IMR-90 (cell line): ENCODE measurements around the gene TPSAB1. TPM values are rescaled to one million over a fixed set of nuclear protein-coding genes. Genes with fewer than 3 reads are reported as not detected.

Source experiments
- ATAC-seq: fragments of 200-7000 bp; cut with Tn5 transposase; 2 replicates; pipeline ENCODE4 v1.9.1; 2020; ENCODE audit warnings: low read depth, mild to moderate bottlenecking, moderate library complexity
- BruUV-seq: library from RNA; stranded (reverse); fragments of 400-500 nt; replicated peaks from 2 replicates; lab custom pipeline; 2021; lab: Mats Ljungman, UMichigan
- CTCF ChIA-PET: fragments of 300-600 bp; formaldehyde crosslinking; extraction: SDS; loops from one replicate; lab custom pipeline; 2021; ENCODE audit warnings: antibody characterized with exemption; lab: Yijun Ruan, JAX
- POLR2A ChIA-PET: fragments of 300-600 bp; sonication (Branson Sonifier 250); formaldehyde crosslinking; loops from one replicate; lab custom pipeline; 2022; ENCODE audit warnings: antibody characterized with exemption; ENCODE audit not compliant: unreplicated experiment; lab: Charles Lee
- DNase-seq: peaks from one replicate; pipeline ENCODE4 v3.0.0; 2013
- H2AFZ ChIP-seq: replicated peaks from 2 replicates; pipeline ENCODE3; 2013; ENCODE audit warnings: low read length, mild to moderate bottlenecking; ENCODE audit not compliant: poor library complexity
- H2AK5ac ChIP-seq: 2 replicates; pipeline ENCODE4 v1.6.1; 2013; ENCODE audit warnings: low read depth, low read length, inconsistent platforms
- H2AK9ac ChIP-seq: replicated peaks from 2 replicates; pipeline ENCODE3; 2013; ENCODE audit warnings: mild to moderate bottlenecking, low read depth, low read length, moderate library complexity; ENCODE audit not compliant: poor library complexity
- H2BK120ac ChIP-seq: 2 replicates; pipeline ENCODE4 v1.6.1; 2013; ENCODE audit warnings: low read depth, low read length, inconsistent platforms
- H2BK15ac ChIP-seq: 3 replicates; pipeline ENCODE4 v1.6.1; 2013; ENCODE audit warnings: low read depth, low read length, inconsistent platforms
- H2BK20ac ChIP-seq: 2 replicates; pipeline ENCODE4 v1.6.1; 2013; ENCODE audit warnings: low read depth, mild to moderate bottlenecking, inconsistent platforms, low read length, moderate library complexity
- H2BK5ac ChIP-seq: 2 replicates; pipeline ENCODE4 v1.6.1; 2013; ENCODE audit warnings: mild to moderate bottlenecking, low read depth, low read length, inconsistent platforms; ENCODE audit not compliant: poor library complexity, severe bottlenecking
- H3K14ac ChIP-seq: replicated peaks from 2 replicates; pipeline ENCODE4 v1.6.1; 2013; ENCODE audit warnings: low read depth, low read length, inconsistent platforms
- H3K18ac ChIP-seq: 2 replicates; pipeline ENCODE4 v1.6.1; 2013; ENCODE audit warnings: low read depth, low read length, control low read depth
- H3K23ac ChIP-seq: 2 replicates; pipeline ENCODE4 v1.6.1; 2013; ENCODE audit warnings: low read depth, low read length, inconsistent platforms
- H3K27ac ChIP-seq: 2 replicates; pipeline ENCODE4 v1.5.1; 2013; ENCODE audit warnings: mild to moderate bottlenecking, control low read depth, low read length; ENCODE audit not compliant: insufficient read depth
- H3K27me3 ChIP-seq: 2 replicates; pipeline ENCODE4 v1.6.1; 2013; ENCODE audit warnings: low read length; ENCODE audit not compliant: control insufficient read depth, insufficient read depth
- H3K36me3 ChIP-seq: 2 replicates; pipeline ENCODE4 v1.6.1; 2013; ENCODE audit warnings: low read length, mixed read lengths; ENCODE audit not compliant: control insufficient read depth, insufficient read depth
- H3K4ac ChIP-seq: 2 replicates; pipeline ENCODE4 v1.6.1; 2013; ENCODE audit warnings: low read depth, low read length, inconsistent platforms
- H3K4me1 ChIP-seq: 2 replicates; pipeline ENCODE4 v1.6.1; 2013; ENCODE audit warnings: low read length, mixed read lengths; ENCODE audit not compliant: control insufficient read depth, insufficient read depth
- H3K4me2 ChIP-seq: 2 replicates; pipeline ENCODE4 v1.6.1; 2013; ENCODE audit warnings: low read depth, mild to moderate bottlenecking, control low read depth, low read length, moderate library complexity
- H3K4me3 ChIP-seq: 2 replicates; pipeline ENCODE4 v1.5.1; 2013; ENCODE audit warnings: low read depth, mild to moderate bottlenecking, control low read depth, low read length, moderate library complexity; ENCODE audit not compliant: insufficient read depth
- H3K56ac ChIP-seq: 2 replicates; pipeline ENCODE4 v1.6.1; 2013; ENCODE audit warnings: low read length, inconsistent platforms; ENCODE audit not compliant: insufficient read depth; ENCODE audit errors: extremely low read depth
- H3K79me1 ChIP-seq, 2 experiments: 2 replicates each; pipeline ENCODE4 v1.6.1; 2013; ENCODE audit warnings: low read length in 2 of 2, inconsistent platforms in 1 of 2, low read depth in 1 of 2
- H3K9ac ChIP-seq: 2 replicates; pipeline ENCODE4 v1.6.1; 2013; ENCODE audit warnings: low read depth, low read length, control low read depth
- H3K9me1 ChIP-seq: 2 replicates; pipeline ENCODE4 v1.6.1; 2013; ENCODE audit warnings: low read length, inconsistent platforms; ENCODE audit not compliant: insufficient read depth
- H3K9me3 ChIP-seq: 2 replicates; pipeline ENCODE4 v1.6.1; 2013; ENCODE audit warnings: low read length; ENCODE audit not compliant: control insufficient read depth, insufficient read depth
- H4K20me1 ChIP-seq: 2 replicates; pipeline ENCODE4 v1.6.1; 2013; ENCODE audit warnings: low read length, inconsistent platforms; ENCODE audit not compliant: insufficient read depth
- H4K5ac ChIP-seq: 2 replicates; pipeline ENCODE4 v1.6.1; 2013; ENCODE audit warnings: mild to moderate bottlenecking, low read depth, low read length, control low read depth
- H4K8ac ChIP-seq, 2 experiments: 2 replicates each; pipeline ENCODE4 v1.6.1; 2013; ENCODE audit warnings: low read depth in 2 of 2, low read length in 2 of 2, control low read depth in 1 of 2, inconsistent platforms in 1 of 2
- H4K91ac ChIP-seq: 2 replicates; pipeline ENCODE4 v1.6.1; 2013; ENCODE audit warnings: low read depth, low read length, inconsistent platforms; ENCODE audit not compliant: insufficient read depth
- BHLHE40 ChIP-seq: fragments of 150-350 bp; IDR thresholded peaks from 2 replicates; pipeline ENCODE4 v1.6.1; 2016; ENCODE audit warnings: mild to moderate bottlenecking, low read depth, low read length
- CEBPB ChIP-seq: IDR thresholded peaks from 2 replicates; pipeline ENCODE4 v1.6.1; 2012; ENCODE audit warnings: low read depth, low read length, improper control_type of control experiment
- CHD1 ChIP-seq: IDR thresholded peaks from 2 replicates; pipeline ENCODE4 v1.6.1; 2012; ENCODE audit warnings: low read depth, low read length, improper control_type of control experiment
- CTCF ChIP-seq: conservative IDR thresholded peaks from 2 replicates; pipeline ENCODE4 v1.5.1; 2012; ENCODE audit warnings: mild to moderate bottlenecking, low read depth, low read length, improper control_type of control experiment
- ELK1 ChIP-seq: fragments of 150-350 bp; IDR thresholded peaks from 2 replicates; pipeline ENCODE4 v1.6.1; 2016; ENCODE audit warnings: low read depth, mild to moderate bottlenecking, low read length, moderate library complexity, borderline replicate concordance
- FOS ChIP-seq: fragments of 150-350 bp; IDR thresholded peaks from 2 replicates; pipeline ENCODE4 v1.6.1; 2016; ENCODE audit warnings: low read depth, low read length
- MAFK ChIP-seq: IDR thresholded peaks from 2 replicates; pipeline ENCODE4 v1.6.1; 2012; ENCODE audit warnings: low read depth, low read length, improper control_type of control experiment
- MAZ ChIP-seq: IDR thresholded peaks from 2 replicates; pipeline ENCODE4 v1.6.1; 2012; ENCODE audit warnings: low read depth, mild to moderate bottlenecking, low read length, improper control_type of control experiment, moderate library complexity, borderline replicate concordance
- MXI1 ChIP-seq: IDR thresholded peaks from 2 replicates; pipeline ENCODE4 v1.6.1; 2012; ENCODE audit warnings: low read depth, mild to moderate bottlenecking, low read length, moderate library complexity, borderline replicate concordance
- NFE2L2 ChIP-seq: fragments of 150-350 bp; IDR thresholded peaks from 2 replicates; pipeline ENCODE4 v1.6.1; 2016; ENCODE audit warnings: low read depth, mild to moderate bottlenecking, low read length
- POLR2A ChIP-seq: IDR thresholded peaks from 2 replicates; pipeline ENCODE4 v1.6.1; 2012; ENCODE audit warnings: mild to moderate bottlenecking, low read depth, low read length
- RAD21 ChIP-seq: IDR thresholded peaks from 2 replicates; pipeline ENCODE4 v1.6.1; 2012; ENCODE audit warnings: low read length, improper control_type of control experiment
- RCOR1 ChIP-seq: IDR thresholded peaks from 2 replicates; pipeline ENCODE4 v1.6.1; 2012; ENCODE audit warnings: mild to moderate bottlenecking, low read length, improper control_type of control experiment; ENCODE audit not compliant: insufficient replicate concordance
- RFX5 ChIP-seq: IDR thresholded peaks from 2 replicates; pipeline ENCODE4 v1.8.0; 2012; ENCODE audit warnings: low read depth, mild to moderate bottlenecking, low read length, moderate library complexity
- SMC3 ChIP-seq: fragments of 150-350 bp; IDR thresholded peaks from 2 replicates; pipeline ENCODE4 v1.6.1; 2016; ENCODE audit warnings: low read depth, mild to moderate bottlenecking, antibody characterized with exemption, low read length, moderate library complexity
- USF2 ChIP-seq: fragments of 150-350 bp; IDR thresholded peaks from 2 replicates; pipeline ENCODE4 v1.6.1; 2017; ENCODE audit warnings: mild to moderate bottlenecking, antibody characterized with exemption, low read length, low read depth
- WGBS, 2 experiments: methylation state at CpG; one replicate each; pipeline versions ENCODE4 v1.1.5 to v1.1.7; 2013; ENCODE audit warnings: missing lambda C conversion rate in 2 of 2; ENCODE audit not compliant: insufficient read length in 1 of 2; ENCODE audit errors: extremely low coverage in 2 of 2; 5-methylcytosine and 5-hydroxymethylcytosine counted together
- dilution Hi-C: fragments of 300-500 bp; cut with HindIII; formaldehyde crosslinking; loops from one replicate; pipeline ENCODE4 v1.14.3; 2018; ENCODE audit warnings: low sequenced_read_pairs; ENCODE audit not compliant: unreplicated experiment
- in situ Hi-C: fragments of 300-500 bp; cut with MboI; formaldehyde crosslinking; loops from 3 replicates; pipeline ENCODE4 v1.14.3; 2019; ENCODE audit warnings: low sequenced_read_pairs, inconsistent platforms, mixed read lengths
- intact Hi-C: fragments of 100-400 bp; cut with micrococcal nuclease; formaldehyde crosslinking; loops from 2 replicates; pipeline ENCODE4 v1.10.0; 2022
- polyA plus RNA-seq, 3 experiments: library from polyadenylated mRNA; depleted of rRNA; stranded (reverse); fragments of >200 nt; gene quantifications; 2 replicates each; pipeline ENCODE4 v1.2.3, GENCODE V29; 2012; ENCODE audit warnings: low replicate concordance in 1 of 3
- total RNA-seq: library from RNA; depleted of rRNA; stranded (reverse); fragments of >200 nt; gene quantifications from 2 replicates; pipeline ENCODE4 v1.2.3, GENCODE V29; 2012

TPSAB1 gene
- total and polyA plus RNA-seq, 2 of the 4 experiments (the other 2 are of a cell fraction), result not detected

GRCh38 chr16:1278477-1278876 lies 38.0 kb downstream of the TPSAB1 start:
- no peak overlapping the region for H3K56ac ChIP-seq
- H3K4me1 ChIP-seq, result no peaks in the 10 kb centered on the region
- ATAC-seq (peak; percentile 32; the same call in 1 of the 2 replicates), DNase-seq (no peak)
- no peak overlapping the region for H2AK9ac ChIP-seq
- TF ChIP-seq RAD21, result no peak
- no peak for TF ChIP-seq CEBPB
- no peak for TF ChIP-seq CHD1
- no peak for TF ChIP-seq BHLHE40
- no peak for TF ChIP-seq RFX5
- TF ChIP-seq NFE2L2, result no peak
- TF ChIP-seq MXI1, result no peak
- no peak for TF ChIP-seq FOS
- TF ChIP-seq USF2, result no peak
- no peak for TF ChIP-seq MAZ
- no peak for TF ChIP-seq CTCF
- no peak for TF ChIP-seq RCOR1
- no peak for TF ChIP-seq POLR2A
- no peak for TF ChIP-seq MAFK
- TF ChIP-seq SMC3, result no peak
- TF ChIP-seq ELK1, result no peak
- peaks cover 57% of the 10 kb centered on the region for H3K27me3 ChIP-seq
- H4K5ac ChIP-seq, result no peak overlapping the region
- H3K27ac ChIP-seq, result no peak overlapping the region
- no peak overlapping the region for H3K18ac ChIP-seq
- H3K14ac ChIP-seq, result no peak overlapping the region
- H3K79me1 ChIP-seq, result no peaks in the 10 kb centered on the region
- peak overlapping the region; percentile 68 for H2AFZ ChIP-seq
- in situ Hi-C loops (no loop called here), intact Hi-C loops (no loop called here), dilution Hi-C loops (no loop called here)
- H2BK20ac ChIP-seq, result no peak overlapping the region
- no peak overlapping the region for H3K4me3 ChIP-seq
- no peak overlapping the region for H3K4me2 ChIP-seq
- no peak overlapping the region for H3K23ac ChIP-seq
- H2BK5ac ChIP-seq, result no peak overlapping the region
- no peak overlapping the region for H2AK5ac ChIP-seq
- peaks cover 2% of the 10 kb centered on the region; the same call in 1 of the 2 replicates for H3K9me3 ChIP-seq
- H4K8ac ChIP-seq, result no peak overlapping the region
- H4K20me1 ChIP-seq, result no peaks in the 10 kb centered on the region
- no peaks in the 10 kb centered on the region for H3K9me1 ChIP-seq
- POLR2A ChIA-PET, result no interaction called here
- H3K9ac ChIP-seq, result no peak overlapping the region
- no peak overlapping the region for H2BK120ac ChIP-seq
- CTCF ChIA-PET, result no interaction called here
- H3K4ac ChIP-seq, result no peak overlapping the region
- no peaks in the 10 kb centered on the region for H3K36me3 ChIP-seq
- no CpG with 5 or more reads among the region's 18 CpGs for WGBS, 2 experiments
- no peak overlapping the region for H4K91ac ChIP-seq
- H2BK15ac ChIP-seq, result no peak overlapping the region
- BruUV-seq, result no TSS peak
